ENCODE results near the gene DRD3. TPM values are rescaled to one million over a fixed set of nuclear protein-coding genes. Genes with fewer than 3 reads are reported as not detected.

Gene DRD3
- total and polyA plus RNA-seq, 2 of the 8 experiments (the other 6 are each of a cell fraction or from before 2014, with no cell fraction given), result 0.32 to 1.3 TPM

DNA sequence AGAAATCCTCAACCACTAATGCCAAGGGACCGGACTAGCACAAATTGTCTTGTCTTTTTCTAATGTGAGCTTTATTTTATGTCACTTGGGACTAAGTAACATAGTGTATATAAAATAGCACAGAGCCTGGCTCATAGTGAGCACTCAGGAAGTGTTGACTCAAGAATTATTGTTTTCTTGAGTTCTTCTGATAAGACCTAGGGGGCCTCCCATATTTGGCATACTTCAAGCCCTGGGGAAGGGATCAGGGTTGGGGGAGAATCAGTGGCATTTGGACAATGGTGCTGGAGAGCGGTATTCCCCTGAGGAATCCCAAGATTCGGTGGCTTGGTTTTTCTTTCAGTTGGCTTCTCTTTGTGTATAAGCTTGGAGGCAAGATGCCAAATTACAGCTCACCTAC, 39.2 kb upstream of the DRD3 start:
- Histone ChIP-seq H4K8ac (ENCODE audit: extremely low read depth, insufficient read depth, low read length) (no peak overlapping the region), H3K14ac (ENCODE audit: insufficient read length) (no peak overlapping the region), H3K79me1 (ENCODE audit: low read depth, low read length) (no peaks in the 10 kb centered on the region), H2BK20ac (ENCODE audit: low read length) (no peak overlapping the region), H3K4me1 (replicated peaks in 1 of 4; ENCODE audit: control insufficient read depth in 3 of 4, insufficient read depth in 4 of 4, low read length in 3 of 4) (peaks cover 3 to 20% (median 4%) of the 10 kb centered on the region in 4 experiments; a peak in 6 of 7 replicates), H4K20me1 (replicated peaks in 1 of 2; ENCODE audit: control insufficient read depth in 1 of 2, insufficient read depth in 2 of 2, low read length in 2 of 2) (no peaks in the 10 kb centered on the region), H3K9me3 (ENCODE audit: insufficient read depth in 2 of 2, low read depth in 1 of 2, low read length in 1 of 2) (no peaks in the 10 kb centered on the region), H3K56ac (replicated peaks; ENCODE audit: insufficient read length, low read depth, low read length) (no peak overlapping the region), H2AFZ (ENCODE audit: low read length) (no peak overlapping the region), H3K27ac (ENCODE audit: low read depth, low read length) (no peak overlapping the region), H3K23ac (ENCODE audit: insufficient read length) (no peak overlapping the region), H3K9ac (replicated peaks in 1 of 4; ENCODE audit: extremely low read depth in 1 of 4, low read depth in 3 of 4, low read length in 3 of 4) (no peak overlapping the region), H2BK5ac (ENCODE audit: low read depth, low read length) (no peak overlapping the region), H4K5ac (ENCODE audit: insufficient read length, low read depth, low read length) (no peak overlapping the region), H2AK5ac (ENCODE audit: low read depth, low read length) (no peak overlapping the region), H3K4me3 (ENCODE audit: extremely low read depth in 1 of 4, insufficient read depth in 2 of 4, low read depth in 3 of 4, low read length in 4 of 4) (no peak overlapping the region), H3K79me2 (ENCODE audit: control insufficient read depth in 1 of 2, insufficient read depth in 2 of 2, low read length in 2 of 2) (no peaks in the 10 kb centered on the region), H2BK12ac (ENCODE audit: low read depth, low read length) (no peak overlapping the region), H3K18ac (ENCODE audit: extremely low read depth, low read length) (no peak overlapping the region), H4K91ac (replicated peaks; ENCODE audit: insufficient read length, low read length) (no peak overlapping the region), H3K23me2 (ENCODE audit: low read depth, low read length) (no peaks in the 10 kb centered on the region; the same call in 1 of the 2 replicates), H2BK15ac (ENCODE audit: low read length) (no peak overlapping the region), H3K4me2 (ENCODE audit: insufficient read depth in 1 of 2, low read depth in 2 of 2, low read length in 2 of 2) (no peak overlapping the region), H2BK120ac (replicated peaks; ENCODE audit: low read depth, low read length) (no peak overlapping the region), H3K27me3 (replicated peaks in 1 of 4; ENCODE audit: control insufficient read depth in 3 of 4, extremely low read depth in 1 of 4, insufficient read depth in 3 of 4, low read length in 3 of 4) (peaks cover 0 to 4% (median 1%) of the 10 kb centered on the region in 4 experiments; a peak in 3 of 7 replicates), H3K36me3 (ENCODE audit: control insufficient read depth in 2 of 4, insufficient read depth in 4 of 4, low read length in 3 of 4) (no peaks in the 10 kb centered on the region), H3K4ac (replicated peaks; ENCODE audit: insufficient read length, low read depth, low read length) (no peak overlapping the region)
- ChIA-PET POLR2A (ENCODE audit: partially characterized antibody) (no interaction called here), CTCF (ENCODE audit: partially characterized antibody) (interaction anchor here (1.1 to 1.4 kb wide), 4 partner anchors 66 to 166 kb away, joined by 3 to 4 read pairs (median 3); no protein-coding TSS in a partner anchor)
- DNase-seq (ENCODE audit: low read depth in 1 of 2, low spot score in 2 of 2) (no peak), FAIRE-seq (no peak)
- no peak for TF ChIP-seq POLR2AphosphoS5 (IDR thresholded peaks at IDR 0.05; ENCODE audit: low read depth, low read length)
- TF ChIP-seq RBBP5 (IDR thresholded peaks at IDR 0.05; ENCODE audit: borderline replicate concordance, low read depth, low read length), result no peak
- no peak for TF ChIP-seq JUND (IDR thresholded peaks at IDR 0.05; ENCODE audit: low read length)
- TF ChIP-seq ATF2 (IDR thresholded peaks at IDR 0.05; ENCODE audit: low read length), result no peak
- no peak for TF ChIP-seq KDM4A (IDR thresholded peaks at IDR 0.05; ENCODE audit: low read depth, low read length, severe bottlenecking)
- TF ChIP-seq SP2 (IDR thresholded peaks at IDR 0.05; ENCODE audit: low read length), result no peak
- WGBS, 2 experiments (ENCODE audit: extremely low coverage in 1 of 2, insufficient coverage in 1 of 2, insufficient read length in 1 of 2, insufficient replicate concordance in 2 of 2, low coverage in 1 of 2, low lambda C conversion rate in 2 of 2, missing lambda C conversion rate in 1 of 2), result 90% methylated on average over 3 of the region's 3 CpGs; no CpG with 5 or more reads in 1 of the 2 experiments
